Nucleus accumbens (tissue), 56 donors: ENCODE data around the gene DEDD2.

Source experiments
- DNase-seq, 56 donors: peaks; one replicate each; lab custom pipeline; 2025; lab: John Stamatoyannopoulos, UW

DEDD2 gene

DNA sequence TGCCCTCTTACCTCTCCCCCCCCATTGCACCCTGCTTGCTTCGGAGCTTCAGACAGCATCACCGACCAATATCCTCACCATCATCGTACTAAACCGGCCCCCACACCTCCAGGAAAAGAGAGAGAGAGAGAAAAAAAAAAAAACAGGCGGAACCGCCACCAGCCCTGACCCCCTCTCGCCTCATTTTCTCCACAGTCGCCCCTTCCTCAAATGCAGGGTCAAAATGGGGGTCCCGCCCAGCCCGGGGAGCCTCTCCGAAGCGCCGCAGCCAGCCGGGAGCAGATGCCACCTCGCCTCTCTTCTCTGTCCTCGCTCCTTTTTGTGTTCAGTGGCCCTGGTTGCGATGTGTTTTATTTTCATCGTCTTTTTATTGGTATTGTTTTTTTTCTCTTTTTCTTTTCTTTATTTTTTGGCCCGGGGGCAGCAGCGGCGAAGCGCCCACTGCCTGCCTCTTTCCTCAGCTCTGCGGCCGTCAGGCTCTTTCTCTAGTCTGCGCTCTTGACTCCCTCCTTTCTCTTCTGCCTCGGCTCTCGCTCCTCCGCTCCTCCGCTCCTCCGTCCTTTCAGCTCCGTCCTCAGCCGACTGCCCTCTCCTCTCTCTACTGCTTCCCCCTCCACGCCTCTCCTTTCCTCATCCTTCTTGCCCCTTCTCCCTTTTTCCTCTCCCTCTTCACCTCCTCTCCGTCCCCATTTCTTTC lies 41.4 kb downstream of the DEDD2 start:
- peak in 15 of 56 donors; percentile 7 to 57 (median 29) for DNase-seq

DNA sequence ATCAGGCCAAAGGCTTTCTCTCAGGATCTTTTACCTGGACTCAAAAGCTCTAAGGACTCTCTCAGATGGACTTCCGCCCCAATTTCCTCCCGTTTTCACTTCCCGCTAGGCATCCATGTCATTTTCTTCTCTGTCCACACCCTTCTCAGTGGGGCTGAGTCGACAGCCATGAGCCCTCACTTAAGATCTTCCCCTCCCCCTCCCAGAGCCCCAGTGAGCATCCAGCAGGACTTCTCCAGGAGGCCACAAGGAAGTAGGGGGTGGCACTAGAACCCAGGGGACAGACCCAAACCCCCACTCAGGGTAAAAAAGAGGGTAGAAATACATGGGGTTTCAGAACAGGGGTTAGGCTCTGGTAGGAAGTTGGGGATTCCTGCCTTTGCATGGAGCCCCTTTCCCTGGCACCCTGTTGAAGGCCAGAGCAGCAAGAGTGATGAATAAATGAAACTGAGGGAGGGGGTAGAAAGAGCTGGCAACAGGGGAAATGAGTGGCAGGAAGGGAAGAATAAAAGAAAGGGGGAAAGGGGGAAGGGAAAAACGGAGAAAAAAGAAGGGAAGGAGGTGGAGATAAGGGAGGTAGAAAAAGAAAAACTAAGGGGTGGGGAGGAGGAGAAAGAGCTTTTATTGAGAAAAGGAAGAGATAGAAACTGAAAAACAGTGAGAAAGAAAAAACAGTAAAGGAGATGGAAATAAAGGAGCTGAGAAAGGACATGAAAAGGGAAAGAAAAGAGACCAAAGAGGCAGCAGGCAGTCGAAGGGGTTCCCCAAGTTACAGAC lies 42.3 kb downstream of the DEDD2 start:
- no peak for DNase-seq

DNA sequence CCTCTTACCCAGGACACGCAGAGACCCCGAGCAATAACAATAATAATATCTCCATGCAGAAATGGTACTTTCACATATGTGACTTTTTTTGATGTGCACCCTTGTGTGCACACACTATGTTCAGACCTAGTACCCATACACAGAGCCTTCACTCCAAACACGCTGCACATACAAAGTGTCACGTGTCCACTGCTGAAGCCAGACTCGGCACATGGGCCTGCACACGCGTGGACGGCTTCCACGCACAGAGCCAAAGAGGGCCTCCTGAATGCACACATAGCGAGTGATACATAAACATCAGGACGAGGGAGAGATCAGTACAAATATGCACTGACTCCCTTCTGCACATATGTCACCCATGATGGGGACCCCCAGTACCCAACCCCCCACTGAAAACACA lies 43.3 kb downstream of the DEDD2 start:
- DNase-seq = no peak

DNA sequence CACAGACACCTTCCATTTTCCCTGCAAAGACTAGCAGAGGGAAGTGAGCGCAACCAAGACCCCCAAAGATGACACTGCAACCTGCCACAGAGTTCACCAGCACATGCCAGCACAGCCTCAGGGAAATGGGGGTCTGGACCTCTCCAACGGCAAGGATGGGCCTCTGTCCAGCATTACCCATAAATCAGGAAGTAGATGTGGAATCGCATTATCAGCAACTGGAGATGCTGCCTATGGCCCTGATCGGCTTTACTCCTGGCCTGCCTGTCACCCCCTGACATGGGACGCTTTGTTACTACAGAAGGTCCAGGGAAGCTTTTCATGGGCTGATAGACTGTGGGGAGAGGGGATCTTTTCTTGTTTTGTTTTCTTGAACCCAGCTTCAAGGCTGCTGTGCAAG lies 43.8 kb downstream of the DEDD2 start:
- no peak for DNase-seq

DNA sequence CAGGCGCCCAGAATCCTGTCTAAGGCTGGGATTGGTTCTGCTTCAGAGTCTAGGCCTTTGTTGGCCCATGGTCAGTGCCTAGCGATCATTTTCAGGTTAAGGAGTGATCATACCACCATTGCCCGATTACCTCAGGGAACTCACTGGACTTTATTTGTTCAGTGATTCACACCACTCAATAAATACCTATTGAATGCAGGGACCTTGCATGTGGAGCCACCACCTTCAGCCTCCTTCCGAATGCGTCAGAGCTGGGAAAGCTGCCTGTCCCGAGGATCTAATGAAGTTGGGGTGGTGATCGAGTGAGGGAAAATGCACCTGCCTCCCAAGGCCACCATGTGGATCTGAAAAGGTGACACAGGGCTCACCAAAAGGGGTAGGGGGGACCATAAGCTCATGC lies 45.2 kb downstream of the DEDD2 start:
- no peak for DNase-seq

DNA sequence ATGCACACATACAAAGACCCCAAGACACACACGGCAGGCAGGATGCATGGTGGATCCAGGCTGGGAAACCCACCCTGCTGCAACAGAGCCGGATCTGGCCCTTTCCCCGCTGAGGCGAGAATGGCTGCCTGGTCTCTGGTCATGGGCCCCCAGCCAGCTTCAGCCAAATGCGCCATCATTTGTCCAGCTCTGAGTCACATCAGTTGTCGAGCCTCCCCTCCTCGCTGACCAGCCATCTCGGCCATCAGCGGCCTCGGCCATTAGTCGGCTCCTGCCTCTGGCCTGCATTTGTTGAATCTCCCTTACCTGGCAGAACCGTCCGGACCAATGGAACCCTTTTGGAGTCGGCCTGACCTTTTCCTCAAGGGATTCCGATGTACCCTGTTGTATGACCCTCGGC lies 46.8 kb downstream of the DEDD2 start:
- DNase-seq = no peak

DNA sequence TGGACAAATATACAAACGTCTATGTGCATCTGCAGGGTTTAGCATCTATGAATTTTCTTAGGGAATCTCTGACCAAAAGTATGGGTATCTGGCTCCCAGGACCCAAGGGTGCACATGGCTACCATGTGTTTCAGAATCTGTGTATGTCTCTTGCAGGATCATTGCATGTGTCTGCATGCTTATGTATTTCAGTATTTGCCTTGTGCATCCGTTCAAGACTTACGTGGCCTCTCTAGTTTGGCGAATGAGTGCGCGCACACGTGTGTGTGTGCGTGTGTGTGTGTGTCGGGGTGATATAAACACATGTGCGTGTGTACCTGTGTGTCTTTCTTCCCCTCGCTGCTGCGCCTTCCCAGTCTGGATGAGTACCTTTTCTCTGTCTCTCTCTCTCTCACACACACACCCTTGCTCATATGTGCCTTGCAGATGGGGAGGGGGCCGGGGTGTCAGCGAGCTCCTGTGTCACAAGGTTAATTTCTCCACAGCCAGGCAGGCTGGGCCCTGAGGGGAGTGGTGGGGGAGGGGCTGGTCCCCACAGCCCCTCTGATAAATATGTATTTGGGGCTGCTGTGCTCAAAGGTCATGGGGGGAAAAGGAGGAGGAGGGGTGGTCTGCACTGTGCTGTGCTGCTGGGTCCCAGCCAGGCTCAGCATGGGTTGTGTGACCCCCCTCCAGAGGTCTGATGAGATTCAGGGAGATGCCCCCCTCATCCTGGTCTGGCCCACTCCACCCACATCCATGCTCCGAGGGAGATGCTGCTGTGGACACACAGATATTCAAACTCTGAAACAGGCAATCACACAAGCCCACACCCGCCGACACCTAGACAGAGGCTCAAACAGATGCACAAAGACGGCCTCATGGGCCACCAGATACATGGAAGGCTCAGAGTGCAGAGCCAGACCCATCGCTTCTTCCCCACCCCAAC lies 47.7 kb downstream of the DEDD2 start:
- DNase-seq = no peak

DNA sequence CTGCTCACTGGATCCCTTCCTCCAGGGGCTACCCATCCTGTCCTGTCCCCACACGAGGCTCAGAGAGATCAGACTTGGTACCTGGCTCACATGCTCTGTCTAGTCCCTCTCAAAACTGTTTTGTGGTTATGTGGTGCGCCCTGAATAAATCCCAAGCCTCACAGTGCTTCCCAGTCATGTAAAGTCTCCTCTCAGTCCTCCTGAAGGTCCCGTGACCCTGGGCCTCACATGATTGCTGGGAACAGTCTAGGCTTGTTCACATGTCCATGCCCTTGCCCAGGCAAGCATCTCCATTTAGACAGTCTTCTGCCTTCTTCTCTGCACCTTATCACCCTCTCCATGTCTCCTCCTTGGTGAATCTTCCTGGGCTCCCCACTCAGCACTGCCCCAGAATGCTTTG lies 49.3 kb downstream of the DEDD2 start:
- no peak for DNase-seq

DNA sequence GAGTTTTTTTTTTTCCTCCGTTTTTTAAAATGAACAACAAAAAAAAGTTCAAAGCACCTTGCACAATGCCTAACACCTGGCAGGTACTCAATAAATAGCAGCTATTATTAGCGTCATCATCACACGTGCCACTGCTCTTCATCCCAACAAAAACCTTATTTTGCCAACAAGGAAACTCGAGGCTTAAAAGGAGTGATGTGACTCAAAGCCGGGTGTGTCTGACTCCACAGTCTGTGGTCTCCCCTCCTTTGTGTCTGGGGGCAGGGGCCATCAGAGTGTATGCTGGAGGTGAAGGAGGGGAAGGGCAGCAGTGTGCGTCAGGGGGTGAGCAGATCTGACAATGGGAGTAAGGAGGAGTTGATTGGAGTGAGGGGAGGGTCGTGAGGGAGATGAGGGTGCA lies 51.2 kb downstream of the DEDD2 start:
- DNase-seq = no peak

DNA sequence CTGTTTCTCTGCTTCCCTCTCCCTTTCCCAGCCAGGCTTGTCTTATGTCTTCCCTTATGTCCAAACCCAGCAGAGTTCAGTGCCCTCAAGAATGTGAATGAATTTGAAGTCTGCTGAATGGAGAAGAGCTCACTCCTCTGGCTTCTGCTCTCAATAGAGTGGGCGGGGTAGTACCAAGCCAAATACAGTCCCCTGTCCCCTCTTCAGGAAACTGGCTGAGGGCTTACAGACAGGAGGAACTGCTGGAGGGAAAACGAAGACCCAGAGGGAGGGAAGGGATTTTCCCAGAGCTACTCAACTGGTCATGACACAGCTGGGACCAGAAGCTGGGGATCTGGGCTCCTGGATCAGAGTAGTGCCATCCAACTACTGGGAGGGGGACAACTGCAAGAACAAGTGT lies 52.3 kb downstream of the DEDD2 start:
- no peak for DNase-seq

DNA sequence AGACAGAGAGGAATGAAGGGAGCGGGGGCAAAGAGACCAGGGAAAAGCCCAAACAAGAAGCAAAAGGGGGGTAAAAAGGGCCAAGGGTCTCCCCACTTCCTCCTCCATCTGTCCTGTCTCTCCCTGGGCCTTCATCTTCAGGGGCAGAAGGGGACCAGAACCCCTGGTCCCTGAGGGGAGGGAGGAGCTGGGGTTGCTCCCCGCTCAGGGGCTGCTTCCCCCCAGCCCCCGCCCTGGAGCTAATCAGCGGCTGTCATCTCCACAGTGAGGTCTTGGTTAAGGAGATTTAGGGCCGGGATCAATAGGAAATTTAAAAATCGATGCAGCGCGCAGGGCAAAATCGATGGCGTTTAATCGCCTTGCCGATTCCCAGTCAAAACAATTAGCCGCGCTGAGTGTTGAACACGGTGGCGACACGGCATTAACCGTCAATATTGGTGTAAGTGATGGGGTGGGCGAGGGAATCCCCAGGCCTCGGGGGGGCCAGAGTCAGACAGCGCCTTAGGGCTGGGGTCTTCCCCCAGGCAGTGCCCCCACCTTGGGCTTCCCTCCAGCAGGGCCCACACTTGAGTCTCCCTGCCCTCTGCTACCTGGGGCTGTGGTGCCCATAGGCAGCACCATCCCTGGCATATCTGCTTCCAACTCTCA lies 55.7 kb downstream of the DEDD2 start:
- no peak for DNase-seq

DNA sequence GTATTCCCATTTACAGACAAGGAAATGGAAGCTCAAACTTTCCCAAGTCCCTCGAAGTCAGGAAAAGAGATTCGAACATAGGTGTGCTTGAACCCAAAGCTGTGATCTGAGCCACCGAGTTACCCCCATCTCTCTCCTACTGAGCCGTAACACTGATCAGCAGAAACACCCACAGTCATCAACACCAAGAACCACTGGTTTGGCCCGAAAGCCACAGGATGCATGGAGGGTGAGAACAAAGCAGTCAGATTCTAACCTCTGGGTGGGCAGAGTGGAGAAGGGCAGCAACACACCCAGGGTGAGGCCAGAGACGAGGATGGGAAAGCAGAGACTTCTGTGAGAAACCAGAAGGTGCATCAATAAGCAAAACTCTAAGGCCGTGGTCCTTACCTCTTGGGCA lies 57.5 kb downstream of the DEDD2 start:
- no peak for DNase-seq

DNA sequence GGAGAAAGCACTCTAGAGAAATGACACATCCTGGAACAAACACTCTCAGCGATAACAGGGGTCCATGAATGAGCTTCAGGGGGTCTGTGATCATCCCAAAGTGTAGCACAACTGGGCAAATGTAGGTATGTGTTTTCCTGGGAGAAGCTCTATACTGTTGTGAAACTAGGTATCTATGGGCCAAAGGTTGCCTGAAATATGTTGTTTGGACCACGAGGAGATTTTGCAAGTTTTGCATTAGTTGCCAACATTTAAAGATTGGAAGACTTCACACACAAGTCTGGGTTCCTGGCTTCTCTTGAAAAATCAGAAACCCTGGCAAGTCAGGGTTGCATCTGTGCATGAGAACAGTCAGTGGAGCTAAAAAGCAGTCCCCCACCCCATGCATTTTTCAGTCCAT lies 58.6 kb downstream of the DEDD2 start:
- DNase-seq = no peak

DNA sequence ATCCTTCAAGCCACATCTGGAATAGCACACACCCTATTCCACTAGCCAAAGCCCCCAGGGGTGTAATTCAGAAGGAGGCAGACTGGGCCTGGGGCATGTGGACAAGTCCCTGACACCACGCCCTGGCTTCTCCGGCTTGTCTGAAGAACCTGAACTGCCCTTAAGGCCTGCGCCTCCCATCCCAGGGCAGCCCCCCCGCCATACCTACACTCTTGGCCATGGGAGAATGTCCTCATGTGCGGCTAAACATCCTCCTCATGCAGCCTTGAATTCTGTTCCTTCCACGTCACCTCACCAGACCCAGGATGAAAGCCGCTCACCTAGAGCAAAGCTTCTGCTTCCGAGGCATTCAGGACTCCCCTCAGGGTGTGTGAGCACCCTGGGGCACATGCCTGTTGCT lies 60.9 kb downstream of the DEDD2 start:
- no peak for DNase-seq

DNA sequence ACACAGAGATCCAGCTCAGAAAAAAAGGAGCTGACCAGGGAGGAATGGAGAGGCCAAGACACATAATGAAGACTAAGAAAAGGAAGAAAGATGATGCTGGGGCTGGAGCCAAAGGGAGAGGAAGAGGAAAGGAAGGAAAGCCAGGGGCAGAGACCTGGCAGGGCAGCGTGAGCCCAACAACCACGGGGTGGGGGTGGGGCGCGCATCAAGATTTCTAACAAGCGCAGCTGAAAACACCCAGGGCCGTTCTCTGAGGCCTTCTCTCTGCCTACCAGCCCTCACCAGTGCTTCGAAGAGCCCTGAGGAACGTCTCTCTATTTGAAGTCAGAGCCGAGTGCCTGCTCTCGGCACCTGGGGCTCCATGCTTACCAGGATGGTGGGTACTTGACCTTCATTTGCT lies 61.7 kb downstream of the DEDD2 start:
- no peak for DNase-seq

DNA sequence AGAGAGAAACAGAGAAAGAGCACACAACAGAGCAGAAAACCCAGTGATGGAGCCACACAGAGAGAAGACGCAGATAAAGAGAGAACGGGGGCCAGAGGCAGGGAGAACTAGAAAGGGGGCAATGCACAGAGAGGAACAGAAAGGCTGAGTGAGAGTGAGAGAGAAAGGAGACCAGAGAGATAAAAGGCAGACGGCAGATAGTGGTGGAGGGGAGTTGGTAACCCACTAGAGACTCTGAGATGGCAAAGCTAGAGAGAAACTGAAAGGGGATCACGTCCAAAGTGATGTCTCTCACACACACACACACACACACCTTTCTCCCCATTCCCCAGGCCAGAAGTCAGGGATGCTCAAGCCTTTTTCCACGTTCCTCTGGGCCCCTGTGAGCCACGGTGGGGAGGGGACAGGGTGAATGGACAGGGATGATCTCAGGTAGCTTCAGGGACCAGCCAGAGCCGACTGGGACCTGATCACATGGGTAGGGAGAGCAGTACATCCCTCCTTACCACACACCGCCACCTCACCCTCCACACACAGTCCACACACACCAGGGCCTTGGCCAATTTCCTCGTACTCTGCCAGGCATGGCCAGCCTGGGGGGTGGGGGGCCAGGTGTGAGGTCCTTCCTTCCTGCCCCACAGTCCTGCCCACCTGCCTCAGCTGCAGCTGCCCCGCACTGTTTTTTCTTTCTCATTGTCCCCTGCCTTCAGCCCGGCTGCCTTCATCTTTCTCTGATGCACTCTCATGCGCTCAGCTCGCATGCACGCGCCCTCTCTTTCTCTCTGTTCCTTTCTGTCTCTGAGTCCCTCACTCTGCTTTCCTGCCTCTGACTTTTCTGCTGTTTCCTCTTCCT lies 62.8 kb downstream of the DEDD2 start:
- no peak for DNase-seq

DNA sequence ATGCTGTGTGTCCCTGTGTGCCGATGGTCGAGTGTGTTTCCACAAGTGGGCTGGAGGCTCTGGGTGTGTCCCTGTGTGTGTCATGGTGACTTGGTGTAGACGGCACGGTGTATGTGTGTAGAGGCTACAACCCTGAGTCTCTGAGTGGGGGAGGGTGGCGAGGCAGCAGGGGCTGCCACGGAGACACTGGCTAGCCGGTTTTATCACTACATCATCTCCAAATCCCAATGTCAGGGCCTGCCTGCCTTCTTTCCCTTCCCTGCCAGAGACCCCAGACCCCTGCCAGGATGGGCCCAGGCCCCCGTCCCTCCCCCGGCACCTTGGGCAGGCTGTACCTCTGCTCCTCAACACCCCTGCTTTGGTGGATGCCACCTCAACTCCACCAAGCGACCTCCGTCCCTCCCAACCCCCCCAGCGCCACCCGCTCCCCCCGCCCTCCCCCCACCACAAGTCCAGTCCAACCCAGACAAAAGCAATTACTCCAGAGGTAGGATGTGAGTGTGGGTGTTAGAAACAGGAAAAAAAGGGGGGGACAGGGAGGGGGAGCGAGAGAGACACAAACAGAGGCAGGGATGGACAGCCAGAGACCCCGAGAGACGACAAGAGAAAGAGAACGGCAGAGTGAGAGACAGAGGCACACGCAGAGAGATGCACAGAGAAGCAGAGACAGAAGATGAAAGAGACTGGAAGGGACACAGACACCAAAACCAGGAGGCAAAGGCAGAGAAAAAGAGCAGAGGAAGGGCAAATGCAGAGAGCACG lies 63.6 kb downstream of the DEDD2 start:
- no peak for DNase-seq

DNA sequence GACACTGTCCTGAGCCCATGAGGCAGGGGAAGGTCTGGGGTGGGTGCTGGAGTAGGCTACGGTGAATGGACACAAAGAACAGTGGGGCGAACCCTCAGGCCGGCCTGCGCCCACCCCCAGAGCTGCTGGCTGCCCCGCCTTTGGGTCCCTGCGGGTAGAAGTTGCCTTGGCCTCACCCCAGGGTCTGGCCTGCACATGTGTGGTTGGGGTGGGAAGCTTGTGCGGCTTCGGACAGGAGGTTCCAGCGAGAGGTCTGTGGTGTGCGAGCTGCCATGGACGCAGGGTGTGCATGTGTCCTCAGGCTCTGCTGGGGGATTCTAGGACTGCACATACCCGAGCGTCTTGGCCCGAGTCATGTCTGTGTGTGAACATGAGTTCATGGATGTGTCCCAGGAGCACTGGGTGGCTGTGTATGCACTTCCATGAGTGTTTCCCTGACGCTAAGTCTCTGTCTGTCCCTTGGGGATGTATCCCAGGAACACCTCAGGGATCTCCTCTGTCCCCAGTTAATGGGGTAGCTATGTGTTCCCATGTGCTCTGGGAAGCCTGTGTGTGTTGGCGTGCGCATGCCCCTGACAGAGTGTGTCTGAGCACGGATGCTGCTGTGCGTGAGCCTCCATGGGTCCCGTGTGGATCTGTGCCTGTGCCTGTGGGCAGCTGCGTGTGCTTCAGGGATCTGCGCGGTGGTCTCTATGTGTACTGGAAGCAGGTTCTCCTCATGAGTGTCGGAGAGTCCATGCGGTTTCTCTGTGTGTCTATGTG lies 64.4 kb downstream of the DEDD2 start:
- DNase-seq = no peak
